Body of pancreas (tissue), 4 donors: ENCODE data around the gene SLC17A3. TPM values are rescaled to one million over a fixed set of nuclear protein-coding genes. Genes with fewer than 3 reads are reported as not detected.
A peak's percentile ranks its signal among the peaks of the same experiment; 100 is the strongest.

Source experiments
- ATAC-seq: fragments of 150-250 bp; one replicate; pipeline ENCODE4 v1.9.1; 2016
- DNase-seq, 4 donors: peaks; one replicate each; pipeline ENCODE4 v3.0.0-alpha.2; 2019
- H3K27ac ChIP-seq, 4 donors: fragments of 200-600 bp; sonication (generic); 1 replicate in 3 of 4; 2 replicates in 1 of 4; pipeline versions ENCODE4 v1.5.1 to v1.6.1; 2016 to 2019; ENCODE audit warnings: mild to moderate bottlenecking in 1 of 4, mixed read lengths in 1 of 4, moderate library complexity in 1 of 4
- H3K27me3 ChIP-seq, 2 donors: fragments of 200-600 bp; sonication (generic); one replicate each; pipeline ENCODE4 v1.6.0; 2016; ENCODE audit warnings: mild to moderate bottlenecking in 1 of 2
- H3K36me3 ChIP-seq, 2 donors: fragments of 200-600 bp; sonication (generic); replicated peaks in 1 of 2; 2 replicates each; pipeline ENCODE4 v1.5.1; 2016; ENCODE audit warnings: low read depth in 2 of 2; ENCODE audit not compliant: insufficient read depth in 1 of 2
- H3K4me1 ChIP-seq: fragments of 200-600 bp; sonication (generic); one replicate; pipeline ENCODE4 v1.6.0; 2016
- H3K4me3 ChIP-seq, 2 donors: fragments of 200-600 bp; sonication (generic); 1 replicate in 1 of 2; 2 replicates in 1 of 2; pipeline ENCODE4 v1.5.1; 2016 to 2019
- H3K9me3 ChIP-seq, 3 donors: fragments of 200-600 bp; sonication (generic); 1 replicate in 2 of 3; 2 replicates in 1 of 3; pipeline ENCODE4 v1.5.1; 2016
- CTCF ChIP-seq, 7 experiments: fragments of 450-650 bp in 4 of 7; fragments of 200-600 bp in 3 of 7; sonication (generic) in 3 of 7; IDR thresholded peaks; one replicate each; pipeline ENCODE4 v1.5.1; 2016 to 2019; ENCODE audit warnings: antibody characterized with exemption in 7 of 7
- POLR2A ChIP-seq, 3 donors: fragments of 450-650 bp; IDR thresholded peaks; one replicate each; pipeline ENCODE4 v1.6.1; 2016; ENCODE audit warnings: antibody characterized with exemption in 3 of 3, mild to moderate bottlenecking in 2 of 3
- WGBS, 2 donors: methylation state at CpG; one replicate each; pipeline ENCODE4 v1.1.5; 2017; 5-methylcytosine and 5-hydroxymethylcytosine counted together
- intact Hi-C: fragments of 100-400 bp; cut with DNase I; formaldehyde crosslinking; loops from one replicate; pipeline ENCODE4 v1.15.1; 2023
- total RNA-seq, 2 donors: library from RNA; depleted of rRNA; stranded (reverse); fragments of >200 nt; gene quantifications; one replicate each; pipeline ENCODE4 v1.1.0, GENCODE V29; 2016

Gene SLC17A3
- total RNA-seq, 2 donors from 2014 or later: not detected

GRCh38 chr6:25903467-25904099 lies 29.5 kb upstream of the SLC17A3 start:
- Histone ChIP-seq H3K36me3 (no peaks in the 10 kb centered on the region), H3K4me3 (no peak overlapping the region), H3K27ac (no peak overlapping the region), H3K27me3 (no peaks in the 10 kb centered on the region), H3K9me3 (no peaks in the 10 kb centered on the region), H3K4me1 (peaks cover 26% of the 10 kb centered on the region)
- TF ChIP-seq POLR2A (IDR thresholded peaks at IDR 0.05) (no peak), CTCF (IDR thresholded peaks at IDR 0.05) (no peak)
- intact Hi-C loops: no loop called here
- DNase-seq (no peak), ATAC-seq (no peak)
- 95 to 97% methylated on average over 4 of the region's 4 CpGs for WGBS, 2 donors

- Histone ChIP-seq H3K27ac (no peak overlapping the region), H3K4me3 (no peak overlapping the region), H3K27me3 (no peaks in the 10 kb centered on the region), H3K9me3 (no peaks in the 10 kb centered on the region), H3K4me1 (peaks cover 18% of the 10 kb centered on the region), H3K36me3 (no peaks in the 10 kb centered on the region)
- WGBS, 2 donors: 95 to 100% methylated on average over 1 of the region's 1 CpG
- ATAC-seq: no peak
- no peak for DNase-seq
- intact Hi-C loops: no loop called here
- no peak for TF ChIP-seq POLR2A (IDR thresholded peaks at IDR 0.05)
- TF ChIP-seq CTCF (IDR thresholded peaks at IDR 0.05): no peak
Observed at GRCh38 chr6:25902071-25902470, 28.0 kb upstream of the SLC17A3 start.

- WGBS, 2 donors: 12 to 36% methylated on average over 1 of the region's 1 CpG
Observed at GRCh38 chr6:25900843-25901242, 26.8 kb upstream of the SLC17A3 start.

GRCh38 chr6:25899580-25900408 lies 25.8 kb upstream of the SLC17A3 start:
- Histone ChIP-seq H3K9me3 (no peaks in the 10 kb centered on the region), H3K4me1 (peaks cover 18% of the 10 kb centered on the region), H3K36me3 (no peaks in the 10 kb centered on the region), H3K27me3 (no peaks in the 10 kb centered on the region), H3K27ac (peak overlapping the region in 1 of 4 donors; percentile 33), H3K4me3 (no peak overlapping the region)
- no peak for ATAC-seq
- WGBS, 2 donors: 42 to 59% methylated on average over 2 of the region's 2 CpGs
- TF ChIP-seq POLR2A (IDR thresholded peaks at IDR 0.05): no peak
- no peak for TF ChIP-seq CTCF (IDR thresholded peaks at IDR 0.05)
- intact Hi-C loops: no loop called here
- no peak for DNase-seq

More at GRCh38 chr6:25900843-25901242, 26.8 kb upstream of the SLC17A3 start:
- Histone ChIP-seq H3K27me3 (no peaks in the 10 kb centered on the region), H3K9me3 (no peaks in the 10 kb centered on the region), H3K36me3 (no peaks in the 10 kb centered on the region), H3K4me3 (no peak overlapping the region), H3K27ac (no peak overlapping the region), H3K4me1 (peaks cover 18% of the 10 kb centered on the region)
- ATAC-seq (no peak), DNase-seq (no peak)
- intact Hi-C loops: no loop called here
- no peak for TF ChIP-seq CTCF (IDR thresholded peaks at IDR 0.05)
